ENCODE data around the gene RBMS3.
"Not testable (repeated sequence)": the region's sequence is repeated elsewhere in the genome, so short reads cannot be mapped to it uniquely, and the experiment has no call there.

RBMS3 gene

GRCh38 chr3:29465836-29466235, 185.0 kb downstream of the RBMS3 start:
- H3K27ac Mint-ChIP-seq: no peak overlapping the region
- H3K4me3 Mint-ChIP-seq: no peak overlapping the region
- H3K9me3 Mint-ChIP-seq (ENCODE audit: low read depth): no peaks in the 10 kb centered on the region
- H3K4me1 Mint-ChIP-seq (ENCODE audit: low read depth): no peaks in the 10 kb centered on the region
- peaks cover 3% of the 10 kb centered on the region for H3K27me3 Mint-ChIP-seq
- H3K36me3 Mint-ChIP-seq: no peaks in the 10 kb centered on the region

- no peaks in the 10 kb centered on the region for H3K36me3 Mint-ChIP-seq
- H3K4me1 Mint-ChIP-seq (ENCODE audit: low read depth): no peaks in the 10 kb centered on the region
- peaks cover 3% of the 10 kb centered on the region for H3K27me3 Mint-ChIP-seq
- H3K27ac Mint-ChIP-seq: no peak overlapping the region
- no peak overlapping the region for H3K4me3 Mint-ChIP-seq
- no peaks in the 10 kb centered on the region for H3K9me3 Mint-ChIP-seq (ENCODE audit: low read depth)
Observed at GRCh38 chr3:29466442-29466841, 185.6 kb downstream of the RBMS3 start.

- peaks cover 3% of the 10 kb centered on the region for H3K27me3 Mint-ChIP-seq
- H3K36me3 Mint-ChIP-seq: no peaks in the 10 kb centered on the region
- no peaks in the 10 kb centered on the region for H3K4me1 Mint-ChIP-seq (ENCODE audit: low read depth)
- H3K9me3 Mint-ChIP-seq (ENCODE audit: low read depth): no peaks in the 10 kb centered on the region
- no peak overlapping the region for H3K4me3 Mint-ChIP-seq
- no peak overlapping the region for H3K27ac Mint-ChIP-seq
Observed at GRCh38 chr3:29468187-29468586, 187.3 kb downstream of the RBMS3 start.

DNA sequence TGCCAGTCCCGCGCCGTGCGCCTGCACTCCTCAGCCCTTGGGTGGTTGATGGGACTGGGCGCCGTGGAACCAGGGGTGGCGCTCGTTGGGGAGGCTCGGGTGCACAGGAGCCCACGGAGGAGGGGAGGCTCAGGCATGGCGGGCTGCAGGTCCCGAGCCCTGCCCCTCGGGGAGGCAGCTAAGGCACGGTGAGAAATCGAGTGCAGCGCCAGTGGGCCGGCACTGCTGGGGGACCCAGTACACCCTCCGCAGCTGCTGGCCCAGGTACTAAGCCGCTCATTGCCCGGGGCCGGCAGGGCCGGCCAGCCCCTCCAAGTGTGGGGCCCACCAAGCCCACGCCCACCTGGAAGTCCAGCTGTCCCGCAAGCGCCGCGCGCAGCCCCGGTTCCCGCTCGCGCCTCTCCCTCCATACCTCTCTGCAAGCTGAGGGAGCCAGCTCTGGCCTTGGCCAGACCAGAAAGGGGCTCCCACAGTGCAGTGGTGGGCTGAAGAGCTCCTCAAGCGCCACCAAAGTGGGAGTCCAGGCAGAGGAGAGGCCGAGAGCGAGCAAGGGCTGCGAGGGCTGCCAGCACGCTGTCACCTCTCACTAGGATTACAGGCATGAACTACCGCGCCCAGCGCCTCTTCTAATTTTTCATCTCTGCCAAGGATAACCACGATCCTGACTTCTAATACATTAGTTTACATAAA, 192.8 kb downstream of the RBMS3 start:
- not testable (repeated sequence) for H3K4me3 Mint-ChIP-seq; H3K36me3 Mint-ChIP-seq; H3K9me3 Mint-ChIP-seq (ENCODE audit: low read depth); H3K27me3 Mint-ChIP-seq; H3K27ac Mint-ChIP-seq; H3K4me1 Mint-ChIP-seq (ENCODE audit: low read depth)

GRCh38 chr3:29475305-29475840, 194.5 kb downstream of the RBMS3 start:
- H3K4me1 Mint-ChIP-seq (ENCODE audit: low read depth): no peaks in the 10 kb centered on the region
- H3K36me3 Mint-ChIP-seq: no peaks in the 10 kb centered on the region
- H3K27me3 Mint-ChIP-seq: no peaks in the 10 kb centered on the region
- H3K27ac Mint-ChIP-seq: no peak overlapping the region
- H3K9me3 Mint-ChIP-seq (ENCODE audit: low read depth): no peaks in the 10 kb centered on the region
- H3K4me3 Mint-ChIP-seq: no peak overlapping the region

GRCh38 chr3:29475854-29476253, 195.0 kb downstream of the RBMS3 start:
- no peaks in the 10 kb centered on the region for H3K27me3 Mint-ChIP-seq
- no peak overlapping the region for H3K27ac Mint-ChIP-seq
- H3K9me3 Mint-ChIP-seq (ENCODE audit: low read depth): no peaks in the 10 kb centered on the region
- no peak overlapping the region for H3K4me3 Mint-ChIP-seq
- H3K36me3 Mint-ChIP-seq: no peaks in the 10 kb centered on the region
- no peaks in the 10 kb centered on the region for H3K4me1 Mint-ChIP-seq (ENCODE audit: low read depth)

- no peak overlapping the region for H3K4me3 Mint-ChIP-seq
- no peaks in the 10 kb centered on the region for H3K27me3 Mint-ChIP-seq
- no peaks in the 10 kb centered on the region for H3K36me3 Mint-ChIP-seq
- H3K9me3 Mint-ChIP-seq (ENCODE audit: low read depth): no peaks in the 10 kb centered on the region
- no peak overlapping the region for H3K27ac Mint-ChIP-seq
- H3K4me1 Mint-ChIP-seq (ENCODE audit: low read depth): no peaks in the 10 kb centered on the region
Observed at GRCh38 chr3:29478611-29479010, 197.7 kb downstream of the RBMS3 start.

DNA sequence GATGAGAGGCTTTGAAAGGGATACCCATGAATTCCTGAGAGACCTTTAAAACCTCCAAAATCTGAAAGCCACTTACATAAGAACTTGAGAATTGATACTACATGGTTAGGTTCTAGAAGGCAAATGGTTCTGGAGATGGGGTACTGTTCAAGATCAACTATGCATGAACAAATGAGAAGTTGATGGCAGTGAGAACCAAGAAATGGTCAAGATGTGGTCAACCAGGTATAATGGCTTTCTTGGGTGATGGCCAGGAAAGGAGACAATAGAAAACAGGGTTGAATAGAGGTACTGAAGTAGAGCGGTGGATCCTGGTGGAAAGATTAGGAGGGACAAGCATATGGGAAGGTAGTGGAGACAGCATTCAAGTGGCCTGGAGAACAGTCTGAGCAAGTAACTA, 200.4 kb downstream of the RBMS3 start:
- H3K4me1 Mint-ChIP-seq (ENCODE audit: low read depth): no peaks in the 10 kb centered on the region
- H3K9me3 Mint-ChIP-seq (ENCODE audit: low read depth): no peaks in the 10 kb centered on the region
- H3K36me3 Mint-ChIP-seq: no peaks in the 10 kb centered on the region
- H3K27me3 Mint-ChIP-seq: no peaks in the 10 kb centered on the region
- no peak overlapping the region for H3K27ac Mint-ChIP-seq
- H3K4me3 Mint-ChIP-seq: no peak overlapping the region

DNA sequence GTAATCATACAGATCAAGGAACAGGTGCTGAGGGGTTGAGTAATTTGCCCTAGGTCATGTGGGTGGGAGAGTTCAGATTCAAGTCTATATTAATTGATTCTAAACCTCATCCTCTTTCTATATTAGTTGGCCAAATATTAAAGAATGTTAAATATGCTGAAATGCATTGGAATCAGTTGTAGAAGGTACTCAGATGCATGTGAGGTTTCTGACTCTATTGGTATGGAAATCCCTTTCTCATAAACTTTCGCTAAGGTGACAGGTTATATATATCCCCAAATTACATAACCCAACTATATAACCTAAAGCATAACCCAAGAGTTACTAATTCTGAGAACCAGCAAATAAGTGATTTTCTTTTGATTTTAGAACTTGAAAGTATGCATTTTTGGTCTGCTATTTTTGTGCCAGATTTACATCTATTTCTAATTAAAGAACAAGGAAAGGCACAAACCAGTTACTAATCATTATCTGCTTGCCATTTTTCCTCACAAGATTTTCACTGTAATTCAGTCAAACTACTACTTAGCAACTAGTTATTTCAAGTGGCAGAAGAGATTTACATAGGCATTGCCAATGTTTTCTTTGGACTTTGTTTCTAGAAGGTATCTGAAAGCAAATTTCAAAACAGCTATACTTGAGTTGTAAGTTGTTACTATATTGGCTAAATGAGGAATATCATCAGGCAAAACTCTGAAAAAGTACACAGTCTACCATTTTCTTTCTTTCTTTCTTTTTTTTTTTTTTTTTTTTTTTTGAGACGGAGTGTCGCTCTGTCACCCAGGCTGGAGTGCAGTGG, 201.3 kb downstream of the RBMS3 start:
- Mint-ChIP-seq H3K36me3 (no peaks in the 10 kb centered on the region), H3K9me3 (ENCODE audit: low read depth) (no peaks in the 10 kb centered on the region)

DNA sequence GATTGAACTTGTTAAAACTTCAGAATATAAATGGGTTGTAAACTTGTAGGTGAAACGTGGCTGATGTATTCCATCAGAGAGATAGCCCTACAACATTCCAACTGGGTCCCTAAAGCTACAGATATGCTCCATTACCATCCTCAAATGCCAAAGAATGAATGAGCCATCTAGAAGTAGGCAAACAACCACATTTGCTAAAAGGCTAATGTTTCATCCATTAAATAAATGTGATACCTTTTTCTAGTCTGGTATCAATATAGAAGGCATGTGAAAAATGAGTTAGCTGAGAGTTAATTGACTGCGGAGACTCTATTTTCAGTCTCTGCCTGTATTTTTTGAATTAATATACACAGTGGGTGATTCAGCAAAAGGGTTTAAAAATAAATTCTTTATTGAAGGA, 203.8 kb downstream of the RBMS3 start:
- Mint-ChIP-seq H3K36me3 (no peaks in the 10 kb centered on the region), H3K4me1 (ENCODE audit: low read depth) (no peaks in the 10 kb centered on the region), H3K27ac (no peak overlapping the region), H3K4me3 (no peak overlapping the region), H3K27me3 (no peaks in the 10 kb centered on the region), H3K9me3 (ENCODE audit: low read depth) (peaks cover 4% of the 10 kb centered on the region)

More for the DNA sequence above, 201.3 kb downstream of the RBMS3 start:
- Mint-ChIP-seq H3K27me3 (no peaks in the 10 kb centered on the region), H3K4me1 (ENCODE audit: low read depth) (no peaks in the 10 kb centered on the region), H3K27ac (no peak overlapping the region), H3K4me3 (no peak overlapping the region)

DNA sequence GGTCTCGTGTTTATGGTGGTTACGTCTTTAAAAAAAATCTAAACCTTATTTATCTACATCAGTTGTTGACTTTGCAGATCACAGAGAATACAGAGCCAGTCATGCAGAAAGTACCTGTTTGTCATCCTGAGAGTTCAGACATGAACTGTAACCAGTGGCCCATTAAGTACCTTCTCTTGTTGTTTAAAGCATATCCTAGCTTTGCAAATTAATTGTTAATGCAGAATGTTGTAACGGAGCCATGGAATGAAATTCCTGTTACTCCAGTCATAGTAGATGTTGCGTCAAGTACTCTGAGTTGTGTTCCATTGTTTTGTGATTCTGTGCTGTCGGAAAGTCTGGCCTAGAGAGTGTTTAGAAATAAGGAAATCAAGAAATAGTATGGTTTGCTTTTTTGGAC, 205.2 kb downstream of the RBMS3 start:
- peaks cover 4% of the 10 kb centered on the region for H3K9me3 Mint-ChIP-seq (ENCODE audit: low read depth)
- H3K4me3 Mint-ChIP-seq: no peak overlapping the region
- H3K36me3 Mint-ChIP-seq: no peaks in the 10 kb centered on the region
- H3K27me3 Mint-ChIP-seq: no peaks in the 10 kb centered on the region
- no peaks in the 10 kb centered on the region for H3K4me1 Mint-ChIP-seq (ENCODE audit: low read depth)
- H3K27ac Mint-ChIP-seq: no peak overlapping the region

DNA sequence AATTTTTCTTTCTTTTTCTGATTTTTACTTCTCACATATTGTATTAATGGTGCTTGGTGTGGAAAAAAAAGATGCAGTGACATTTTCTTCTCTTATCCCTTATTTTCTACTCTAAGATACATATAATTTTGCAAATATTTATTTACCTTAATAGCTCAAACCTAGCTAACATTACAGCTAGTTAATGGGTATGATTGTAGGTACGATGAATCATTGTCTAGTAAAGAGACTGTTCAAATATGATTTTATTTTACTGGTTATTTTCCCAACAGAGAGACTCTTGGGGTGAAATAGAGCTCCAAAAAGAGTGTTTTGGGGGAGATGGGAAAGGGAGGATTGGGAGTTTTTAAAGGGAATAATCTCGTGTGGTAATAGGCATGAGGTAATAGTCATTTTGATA, 206.0 kb downstream of the RBMS3 start:
- Mint-ChIP-seq H3K27ac (no peak overlapping the region), H3K27me3 (no peaks in the 10 kb centered on the region), H3K36me3 (no peaks in the 10 kb centered on the region), H3K4me1 (ENCODE audit: low read depth) (no peaks in the 10 kb centered on the region), H3K4me3 (no peak overlapping the region), H3K9me3 (ENCODE audit: low read depth) (peaks cover 4% of the 10 kb centered on the region)

GRCh38 chr3:29488922-29489321, 208.1 kb downstream of the RBMS3 start:
- Mint-ChIP-seq H3K27ac (no peak overlapping the region), H3K27me3 (no peaks in the 10 kb centered on the region), H3K9me3 (ENCODE audit: low read depth) (peaks cover 9% of the 10 kb centered on the region)

DNA sequence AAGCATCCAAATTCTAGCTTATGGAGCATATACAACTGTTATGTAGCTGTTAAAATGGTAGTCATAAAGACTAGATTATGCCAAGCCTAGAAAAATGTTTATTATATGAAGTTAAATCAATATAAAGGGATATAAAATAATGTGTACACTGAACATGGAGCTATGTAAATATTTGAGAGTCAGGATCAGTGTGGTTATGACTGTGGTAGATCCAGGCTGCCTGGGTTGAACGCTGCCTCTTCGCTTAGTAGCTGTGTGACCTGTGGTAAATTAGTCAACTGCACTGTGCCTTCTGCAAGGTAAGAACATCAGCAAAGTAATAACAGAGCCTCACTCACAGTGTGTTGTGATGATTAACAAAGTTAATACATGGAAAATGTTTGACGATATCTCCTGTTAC, 212.2 kb downstream of the RBMS3 start:
- no peaks in the 10 kb centered on the region for H3K27me3 Mint-ChIP-seq
- no peak overlapping the region for H3K27ac Mint-ChIP-seq
- H3K4me1 Mint-ChIP-seq (ENCODE audit: low read depth): no peaks in the 10 kb centered on the region
- H3K36me3 Mint-ChIP-seq: no peaks in the 10 kb centered on the region
- H3K4me3 Mint-ChIP-seq: no peak overlapping the region
- H3K9me3 Mint-ChIP-seq (ENCODE audit: low read depth): peaks cover 12% of the 10 kb centered on the region

More at GRCh38 chr3:29488922-29489321, 208.1 kb downstream of the RBMS3 start:
- no peaks in the 10 kb centered on the region for H3K4me1 Mint-ChIP-seq (ENCODE audit: low read depth)
- H3K36me3 Mint-ChIP-seq: no peaks in the 10 kb centered on the region
- H3K4me3 Mint-ChIP-seq: no peak overlapping the region

DNA sequence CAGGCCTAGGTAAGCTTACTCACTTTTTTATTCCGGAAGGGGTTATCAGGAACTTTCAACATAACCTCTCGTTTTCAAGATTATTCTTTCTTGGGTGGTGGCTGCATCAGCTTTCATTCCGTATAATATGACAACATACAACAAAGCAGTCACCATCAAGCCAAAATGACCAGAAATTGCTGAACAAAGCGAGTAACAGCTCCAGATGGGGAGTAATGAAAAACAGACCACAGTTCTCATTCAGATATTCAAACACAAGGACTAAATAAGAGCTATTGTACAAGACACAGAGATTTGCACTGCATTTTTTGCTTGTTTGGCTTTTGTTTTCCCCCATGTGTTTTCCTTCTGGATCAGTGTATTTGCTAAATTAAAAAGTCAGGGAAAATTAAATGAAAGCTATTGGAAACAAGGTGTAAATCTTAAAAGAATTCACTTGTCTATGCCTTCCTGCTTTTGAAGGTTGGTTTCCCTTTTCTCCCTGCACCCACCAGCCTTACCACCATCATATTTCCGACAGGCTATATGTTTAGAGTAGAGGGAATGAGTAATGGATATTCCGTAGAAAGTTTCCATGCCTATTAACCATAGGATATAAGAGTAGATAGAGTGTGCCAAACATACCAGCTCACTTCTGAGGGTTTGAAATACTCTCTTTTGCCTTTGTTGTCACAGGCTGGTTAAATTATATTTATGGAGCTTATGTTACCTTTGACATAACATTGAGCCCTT, 213.6 kb downstream of the RBMS3 start:
- H3K27me3 Mint-ChIP-seq: no peaks in the 10 kb centered on the region
- peaks cover 9% of the 10 kb centered on the region for H3K9me3 Mint-ChIP-seq (ENCODE audit: low read depth)
- H3K27ac Mint-ChIP-seq: no peak overlapping the region
- H3K36me3 Mint-ChIP-seq: no peaks in the 10 kb centered on the region
- no peaks in the 10 kb centered on the region for H3K4me1 Mint-ChIP-seq (ENCODE audit: low read depth)
- no peak overlapping the region for H3K4me3 Mint-ChIP-seq
